Activated naive CD8-positive, alpha-beta T cell treated with anti-CD3 and anti-CD28 coated beads, Interleukin-2, amount 50 U/mL, for 24 hours (primary cell): ENCODE data around the gene GRWD1.
A peak's percentile ranks its signal among the peaks of the same experiment; 100 is the strongest.

Source experiments
- ATAC-seq: fragments of 150-1000 bp; cut with Tn5 transposase; one replicate; pipeline ENCODE4 v1.10.0; 2021
- DNase-seq: peaks from one replicate; pipeline ENCODE4 v3.0.0; 2021
- H3K27ac Mint-ChIP-seq: one replicate; pipeline ENCODE4 v1.8.0; 2021; ENCODE audit warnings: mild to moderate bottlenecking, mixed read lengths
- H3K27me3 Mint-ChIP-seq: one replicate; pipeline ENCODE4 v1.8.0; 2021; ENCODE audit warnings: mixed read lengths
- H3K36me3 Mint-ChIP-seq: one replicate; pipeline ENCODE4 v1.8.0; 2021; ENCODE audit warnings: low read depth, mixed read lengths
- H3K4me1 Mint-ChIP-seq: one replicate; pipeline ENCODE4 v1.8.0; 2021; ENCODE audit warnings: mixed read lengths
- H3K4me3 Mint-ChIP-seq: one replicate; pipeline ENCODE4 v1.8.0; 2021; ENCODE audit warnings: mild to moderate bottlenecking, moderate library complexity, mixed read lengths
- H3K9me3 Mint-ChIP-seq: one replicate; pipeline ENCODE4 v1.8.0; 2021; ENCODE audit warnings: mixed read lengths

The GRWD1 gene

GRCh38 chr19:48415395-48415794 is 30.4 kb upstream of the GRWD1 start:
- H3K9me3 Mint-ChIP-seq: no peaks in the 10 kb centered on the region
- DNase-seq (peak; percentile 78), ATAC-seq (no peak)
- peaks cover 30% of the 10 kb centered on the region for H3K4me1 Mint-ChIP-seq
- no peaks in the 10 kb centered on the region for H3K36me3 Mint-ChIP-seq
- H3K27ac Mint-ChIP-seq: no peak overlapping the region
- H3K27me3 Mint-ChIP-seq: peaks cover 33% of the 10 kb centered on the region
- no peak overlapping the region for H3K4me3 Mint-ChIP-seq

- H3K27me3 Mint-ChIP-seq: peaks cover 33% of the 10 kb centered on the region
- H3K27ac Mint-ChIP-seq: no peak overlapping the region
- H3K9me3 Mint-ChIP-seq: no peaks in the 10 kb centered on the region
- no peak for ATAC-seq
- peaks cover 30% of the 10 kb centered on the region for H3K4me1 Mint-ChIP-seq
- H3K4me3 Mint-ChIP-seq: no peak overlapping the region
- DNase-seq: no peak
- H3K36me3 Mint-ChIP-seq: no peaks in the 10 kb centered on the region
These were observed 30.0 kb upstream of the GRWD1 start for GRCh38 chr19:48415806-48416221.

GRCh38 chr19:48417421-48417820 is 28.4 kb upstream of the GRWD1 start:
- Mint-ChIP-seq H3K9me3 (no peaks in the 10 kb centered on the region), H3K36me3 (no peaks in the 10 kb centered on the region), H3K27me3 (peaks cover 33% of the 10 kb centered on the region), H3K27ac (no peak overlapping the region), H3K4me3 (no peak overlapping the region), H3K4me1 (peaks cover 30% of the 10 kb centered on the region)
- ATAC-seq (no peak), DNase-seq (no peak)

- peak overlapping the region; percentile 88 for H3K27ac Mint-ChIP-seq
- H3K36me3 Mint-ChIP-seq: no peaks in the 10 kb centered on the region
- ATAC-seq: peak; percentile 52
- peaks cover 31% of the 10 kb centered on the region for H3K4me1 Mint-ChIP-seq
- peak; percentile 40 for DNase-seq
- H3K27me3 Mint-ChIP-seq: peaks cover 37% of the 10 kb centered on the region
- H3K4me3 Mint-ChIP-seq: peak overlapping the region; percentile 53
- H3K9me3 Mint-ChIP-seq: no peaks in the 10 kb centered on the region
These were observed 27.3 kb upstream of the GRWD1 start for GRCh38 chr19:48418317-48419064.

GRCh38 chr19:48419158-48419920 is 26.4 kb upstream of the GRWD1 start:
- peaks cover 32% of the 10 kb centered on the region for H3K27me3 Mint-ChIP-seq
- H3K4me3 Mint-ChIP-seq: peak overlapping the region; percentile 53
- peaks cover 30% of the 10 kb centered on the region for H3K4me1 Mint-ChIP-seq
- H3K27ac Mint-ChIP-seq: peak overlapping the region; percentile 88
- ATAC-seq (peak; percentile 87), DNase-seq (peak; percentile 81)
- no peaks in the 10 kb centered on the region for H3K36me3 Mint-ChIP-seq
- no peaks in the 10 kb centered on the region for H3K9me3 Mint-ChIP-seq

- peaks cover 29% of the 10 kb centered on the region for H3K4me1 Mint-ChIP-seq
- no peaks in the 10 kb centered on the region for H3K36me3 Mint-ChIP-seq
- no peak overlapping the region for H3K27ac Mint-ChIP-seq
- peaks cover 21% of the 10 kb centered on the region for H3K27me3 Mint-ChIP-seq
- DNase-seq (no peak), ATAC-seq (no peak)
- H3K9me3 Mint-ChIP-seq: no peaks in the 10 kb centered on the region
- no peak overlapping the region for H3K4me3 Mint-ChIP-seq
These were observed 24.2 kb upstream of the GRWD1 start for GRCh38 chr19:48421548-48421947.

GRCh38 chr19:48424694-48425219 is 21.0 kb upstream of the GRWD1 start:
- Mint-ChIP-seq H3K36me3 (no peaks in the 10 kb centered on the region), H3K27me3 (peaks cover 10% of the 10 kb centered on the region), H3K9me3 (no peaks in the 10 kb centered on the region), H3K4me1 (peaks cover 11% of the 10 kb centered on the region), H3K27ac (peak overlapping the region; percentile 45), H3K4me3 (no peak overlapping the region)
- ATAC-seq (peak; percentile 55), DNase-seq (no peak)

GRCh38 chr19:48428670-48429069 is 17.1 kb upstream of the GRWD1 start:
- no peak for DNase-seq
- no peaks in the 10 kb centered on the region for H3K9me3 Mint-ChIP-seq
- H3K27ac Mint-ChIP-seq: no peak overlapping the region
- H3K36me3 Mint-ChIP-seq: no peaks in the 10 kb centered on the region
- peaks cover 9% of the 10 kb centered on the region for H3K4me1 Mint-ChIP-seq
- H3K4me3 Mint-ChIP-seq: no peak overlapping the region
- peaks cover 6% of the 10 kb centered on the region for H3K27me3 Mint-ChIP-seq
- ATAC-seq: no peak

- Mint-ChIP-seq H3K4me3 (no peak overlapping the region), H3K36me3 (no peaks in the 10 kb centered on the region), H3K27ac (no peak overlapping the region), H3K9me3 (no peaks in the 10 kb centered on the region), H3K4me1 (no peaks in the 10 kb centered on the region), H3K27me3 (peaks cover 15% of the 10 kb centered on the region)
- no peak for ATAC-seq
- no peak for DNase-seq
These were observed 12.4 kb upstream of the GRWD1 start for GRCh38 chr19:48433337-48433736.

- H3K36me3 Mint-ChIP-seq: no peaks in the 10 kb centered on the region
These were observed 9.2 kb upstream of the GRWD1 start for GRCh38 chr19:48436586-48436985.

GRCh38 chr19:48441360-48442050 is 4.3 kb upstream of the GRWD1 start:
- Mint-ChIP-seq H3K4me3 (no peak overlapping the region), H3K27ac (no peak overlapping the region), H3K27me3 (peaks cover 35% of the 10 kb centered on the region), H3K4me1 (peaks cover 23% of the 10 kb centered on the region), H3K36me3 (peaks cover 8% of the 10 kb centered on the region), H3K9me3 (no peaks in the 10 kb centered on the region)
- no peak for ATAC-seq
- no peak for DNase-seq

More at GRCh38 chr19:48436586-48436985, 9.2 kb upstream of the GRWD1 start:
- Mint-ChIP-seq H3K9me3 (no peaks in the 10 kb centered on the region), H3K27ac (no peak overlapping the region), H3K27me3 (peaks cover 20% of the 10 kb centered on the region), H3K4me3 (no peak overlapping the region), H3K4me1 (no peaks in the 10 kb centered on the region)
- ATAC-seq (no peak), DNase-seq (no peak)

GRCh38 chr19:48442116-48443035 is 3.4 kb upstream of the GRWD1 start:
- ATAC-seq (no peak), DNase-seq (no peak)
- peaks cover 14% of the 10 kb centered on the region for H3K36me3 Mint-ChIP-seq
- H3K27me3 Mint-ChIP-seq: peaks cover 32% of the 10 kb centered on the region
- H3K4me1 Mint-ChIP-seq: peaks cover 29% of the 10 kb centered on the region
- H3K27ac Mint-ChIP-seq: no peak overlapping the region
- no peak overlapping the region for H3K4me3 Mint-ChIP-seq
- no peaks in the 10 kb centered on the region for H3K9me3 Mint-ChIP-seq

- no peak for DNase-seq
- H3K27ac Mint-ChIP-seq: no peak overlapping the region
These were observed 2.5 kb upstream of the GRWD1 start for GRCh38 chr19:48443256-48443655.

GRCh38 chr19:48443731-48444128 is 2.1 kb upstream of the GRWD1 start:
- DNase-seq (no peak), ATAC-seq (no peak)
- no peaks in the 10 kb centered on the region for H3K9me3 Mint-ChIP-seq
- H3K4me3 Mint-ChIP-seq: no peak overlapping the region
- no peak overlapping the region for H3K27ac Mint-ChIP-seq
- H3K27me3 Mint-ChIP-seq: peaks cover 25% of the 10 kb centered on the region
- H3K4me1 Mint-ChIP-seq: peaks cover 40% of the 10 kb centered on the region
- H3K36me3 Mint-ChIP-seq: peaks cover 27% of the 10 kb centered on the region

More at GRCh38 chr19:48443256-48443655, 2.5 kb upstream of the GRWD1 start:
- H3K36me3 Mint-ChIP-seq: peaks cover 23% of the 10 kb centered on the region
- H3K4me1 Mint-ChIP-seq: peaks cover 38% of the 10 kb centered on the region
- no peak for ATAC-seq
- H3K4me3 Mint-ChIP-seq: no peak overlapping the region
- peaks cover 25% of the 10 kb centered on the region for H3K27me3 Mint-ChIP-seq
- no peaks in the 10 kb centered on the region for H3K9me3 Mint-ChIP-seq
